Suprapubic skin (tissue), 4 donors: ENCODE data around the gene NR1H4.

ENCODE experiments used
- POLR2A ChIP-seq, 2 donors: fragments of 450-650 bp; IDR thresholded peaks; one replicate each; pipeline ENCODE4 v1.6.1; 2017; ENCODE audit warnings: antibody characterized with exemption in 2 of 2, mild to moderate bottlenecking in 2 of 2, moderate library complexity in 2 of 2
- POLR2AphosphoS5 ChIP-seq, 3 donors: sonication (generic); formaldehyde crosslinking; IDR thresholded peaks; one replicate each; pipeline ENCODE4 v1.6.1; 2017; ENCODE audit warnings: antibody characterized with exemption in 3 of 3
- TF ChIP-seq, protein P1 (sequence below), 2 donors: fragments of 200-600 bp in 1 of 2; fragments of 450-650 bp in 1 of 2; sonication (generic) in 1 of 2; IDR thresholded peaks; one replicate each; pipeline ENCODE4 v1.5.1; 2016 to 2019; ENCODE audit warnings: antibody characterized with exemption in 2 of 2, mild to moderate bottlenecking in 1 of 2, moderate library complexity in 1 of 2

DNA sequence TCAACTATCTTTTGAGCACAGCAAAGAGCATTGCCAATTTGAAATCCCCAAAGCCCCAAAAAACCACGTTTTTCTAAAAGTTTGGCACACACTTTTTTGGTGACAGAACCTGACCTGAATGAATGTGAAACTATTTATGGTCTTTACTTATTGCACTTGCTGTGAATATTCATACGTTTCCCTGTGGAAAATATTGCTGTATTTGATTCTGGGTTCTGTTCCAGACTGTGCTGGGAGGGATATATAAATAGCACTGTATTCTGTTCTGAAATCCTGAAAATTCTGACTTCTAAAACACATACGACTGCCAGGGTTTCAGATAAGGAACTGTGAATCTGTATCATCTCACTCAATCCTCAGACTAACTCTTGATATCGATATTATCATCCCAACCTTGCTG is 35.1 kb downstream of the NR1H4 start:
- TF ChIP-seq, protein P1, sequence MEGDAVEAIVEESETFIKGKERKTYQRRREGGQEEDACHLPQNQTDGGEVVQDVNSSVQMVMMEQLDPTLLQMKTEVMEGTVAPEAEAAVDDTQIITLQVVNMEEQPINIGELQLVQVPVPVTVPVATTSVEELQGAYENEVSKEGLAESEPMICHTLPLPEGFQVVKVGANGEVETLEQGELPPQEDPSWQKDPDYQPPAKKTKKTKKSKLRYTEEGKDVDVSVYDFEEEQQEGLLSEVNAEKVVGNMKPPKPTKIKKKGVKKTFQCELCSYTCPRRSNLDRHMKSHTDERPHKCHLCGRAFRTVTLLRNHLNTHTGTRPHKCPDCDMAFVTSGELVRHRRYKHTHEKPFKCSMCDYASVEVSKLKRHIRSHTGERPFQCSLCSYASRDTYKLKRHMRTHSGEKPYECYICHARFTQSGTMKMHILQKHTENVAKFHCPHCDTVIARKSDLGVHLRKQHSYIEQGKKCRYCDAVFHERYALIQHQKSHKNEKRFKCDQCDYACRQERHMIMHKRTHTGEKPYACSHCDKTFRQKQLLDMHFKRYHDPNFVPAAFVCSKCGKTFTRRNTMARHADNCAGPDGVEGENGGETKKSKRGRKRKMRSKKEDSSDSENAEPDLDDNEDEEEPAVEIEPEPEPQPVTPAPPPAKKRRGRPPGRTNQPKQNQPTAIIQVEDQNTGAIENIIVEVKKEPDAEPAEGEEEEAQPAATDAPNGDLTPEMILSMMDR (IDR thresholded peaks at IDR 0.05), result no peak
- no peak for TF ChIP-seq POLR2AphosphoS5 (IDR thresholded peaks at IDR 0.05)
- TF ChIP-seq POLR2A (IDR thresholded peaks at IDR 0.05), result no peak
